Fibroblast of skin of left biceps (primary cell): ENCODE measurements around the gene FILIP1L.
"Not testable (repeated sequence)": the region's sequence is repeated elsewhere in the genome, so short reads cannot be mapped to it uniquely, and the experiment has no call there.

Source experiments
- DNase-seq, 2 experiments: peaks; one replicate each; pipeline ENCODE4 v3.0.0-alpha.2; 2013; ENCODE audit warnings: low read depth in 2 of 2

FILIP1L gene

DNA sequence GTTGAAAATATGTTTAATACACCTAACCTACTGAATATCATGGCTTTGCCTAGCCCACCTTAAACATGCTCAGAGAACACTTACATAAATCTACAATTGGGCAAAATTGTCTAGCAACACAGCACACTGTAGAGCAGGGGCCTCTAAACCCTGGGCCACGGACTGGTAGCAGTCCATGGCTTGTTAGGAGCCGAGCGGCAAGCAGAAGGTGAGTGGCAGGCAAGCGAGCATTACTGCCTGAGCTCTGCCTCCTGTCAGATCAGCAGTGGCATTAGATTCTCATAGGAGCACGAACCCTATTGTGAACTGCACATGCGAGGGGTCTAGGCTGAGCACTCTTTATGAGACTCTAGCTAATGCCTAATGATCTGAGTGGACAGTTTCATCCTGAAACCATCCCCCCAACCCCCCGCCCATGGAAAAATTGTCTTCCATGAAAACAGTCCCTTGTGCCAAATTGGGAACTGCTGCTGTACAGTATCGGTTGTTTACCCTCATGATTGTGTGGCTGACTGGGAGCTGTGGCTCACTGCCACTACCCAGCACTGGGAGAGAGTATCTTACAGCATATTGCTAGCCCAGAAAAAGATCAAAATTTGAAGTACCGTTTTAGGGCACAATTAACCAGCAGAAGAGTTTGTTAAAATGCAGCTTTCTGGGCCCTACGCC lies 270.6 kb downstream of the FILIP1L start:
- DNase-seq = no peak

DNA sequence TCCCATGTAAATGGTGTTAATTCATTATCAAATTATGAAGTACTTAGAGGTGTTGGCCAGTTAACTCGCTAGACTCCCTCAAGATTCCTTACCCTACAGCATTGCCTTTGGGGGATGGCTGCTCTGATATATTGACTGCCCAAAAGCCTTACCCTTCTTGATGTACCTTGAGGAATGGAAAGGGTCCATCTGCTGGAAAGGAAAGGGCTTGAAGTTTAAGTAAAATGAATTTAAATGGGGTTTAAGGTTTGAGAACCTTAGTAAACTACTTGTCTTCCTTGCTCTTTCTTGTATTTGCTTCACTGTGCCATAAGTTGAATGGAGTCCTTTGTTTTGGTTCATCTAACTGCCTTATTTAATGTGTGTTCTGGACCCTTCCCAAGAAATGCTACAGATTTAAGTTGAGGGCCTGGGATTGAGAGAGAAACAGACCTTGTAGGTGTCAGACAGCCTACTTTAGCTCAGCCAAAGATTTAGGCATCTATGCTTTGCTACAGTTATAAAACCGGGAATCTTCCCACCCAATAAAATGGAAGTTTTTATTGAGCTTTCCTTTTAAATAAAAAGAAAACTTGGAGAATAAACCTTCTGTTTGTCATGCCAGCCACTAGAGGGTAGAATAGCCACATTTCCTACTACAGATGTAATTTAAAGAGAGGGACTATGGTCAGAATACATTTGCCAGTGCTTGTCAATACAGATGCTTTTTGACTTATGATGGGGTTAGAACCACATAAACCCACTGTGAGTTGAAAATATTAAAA lies 271.3 kb downstream of the FILIP1L start:
- DNase-seq = no peak

DNA sequence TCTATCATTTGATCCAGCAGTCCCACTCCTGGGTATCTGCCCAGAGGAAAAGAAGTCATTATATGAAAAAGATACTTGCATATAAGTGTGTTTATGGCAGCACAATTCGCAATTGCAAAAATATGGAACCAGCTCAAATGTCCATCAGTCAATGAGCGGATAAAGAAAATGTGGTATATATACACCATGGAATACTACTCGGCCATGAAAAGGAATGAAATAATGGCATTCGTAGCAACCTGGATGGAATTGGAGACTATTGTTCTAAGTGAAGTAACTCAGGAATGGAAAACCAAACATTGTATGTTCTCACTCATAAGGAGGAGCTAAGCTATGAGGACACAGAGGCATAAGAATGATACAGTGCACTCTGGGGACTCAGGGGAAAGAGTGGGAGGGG lies 272.4 kb downstream of the FILIP1L start:
- not testable (repeated sequence) for DNase-seq

DNA sequence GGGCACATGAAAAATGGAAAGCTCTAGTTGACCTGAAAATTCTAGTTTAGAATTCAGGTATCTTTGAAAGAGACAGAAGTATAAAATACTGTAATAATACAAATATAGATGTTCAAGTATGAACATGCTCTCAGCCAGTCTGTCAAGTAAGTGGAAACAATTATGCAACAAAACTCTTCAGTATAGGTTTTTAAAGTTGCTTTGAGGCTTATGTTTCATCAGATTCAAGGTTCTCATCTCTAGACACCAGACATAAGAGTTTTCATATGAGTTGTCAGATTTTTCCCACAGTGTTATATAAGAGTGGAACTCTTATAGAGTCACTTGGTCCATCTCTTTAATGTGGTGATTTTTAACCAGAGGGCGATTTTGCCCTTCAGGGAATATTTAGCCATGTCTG lies 274.7 kb downstream of the FILIP1L start:
- DNase-seq = no peak

DNA sequence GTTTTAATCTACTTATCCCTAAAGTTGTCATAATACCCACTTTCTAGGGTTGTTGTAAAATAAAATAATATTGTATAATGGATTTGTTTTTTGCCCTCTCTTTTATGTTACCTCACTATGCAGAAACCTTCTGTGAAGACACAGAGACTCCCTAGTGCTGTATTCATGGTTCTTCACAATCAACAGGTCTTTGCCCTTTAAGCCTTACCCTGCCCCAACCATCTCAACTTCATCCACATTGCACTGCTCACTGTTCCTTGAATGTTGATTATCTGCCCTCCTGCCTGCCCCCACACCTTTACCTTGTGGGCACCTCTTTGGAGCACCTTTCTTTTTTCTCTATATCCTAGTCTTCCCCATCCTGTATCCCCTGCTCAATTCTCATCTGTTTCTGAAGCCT lies 275.5 kb downstream of the FILIP1L start:
- no peak for DNase-seq

DNA sequence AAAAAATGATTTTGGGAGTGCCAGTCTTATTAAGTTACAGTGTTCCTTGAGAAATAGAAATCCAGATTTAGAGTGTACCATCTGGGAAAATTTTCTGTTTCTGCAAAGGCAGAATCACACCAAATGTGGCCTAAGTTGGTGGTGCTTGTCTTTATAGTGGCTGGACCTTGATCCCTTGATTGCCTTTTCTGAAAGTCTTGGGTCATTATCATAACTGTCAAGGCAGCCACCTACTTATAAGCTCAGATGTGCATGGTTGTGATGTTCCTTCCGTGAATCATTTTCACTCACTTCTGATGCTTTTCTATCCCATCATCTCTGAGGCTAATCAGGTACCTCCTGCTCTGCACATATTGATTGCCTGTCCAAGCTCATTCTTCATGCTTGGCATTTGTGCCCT lies 276.6 kb downstream of the FILIP1L start:
- no peak for DNase-seq

DNA sequence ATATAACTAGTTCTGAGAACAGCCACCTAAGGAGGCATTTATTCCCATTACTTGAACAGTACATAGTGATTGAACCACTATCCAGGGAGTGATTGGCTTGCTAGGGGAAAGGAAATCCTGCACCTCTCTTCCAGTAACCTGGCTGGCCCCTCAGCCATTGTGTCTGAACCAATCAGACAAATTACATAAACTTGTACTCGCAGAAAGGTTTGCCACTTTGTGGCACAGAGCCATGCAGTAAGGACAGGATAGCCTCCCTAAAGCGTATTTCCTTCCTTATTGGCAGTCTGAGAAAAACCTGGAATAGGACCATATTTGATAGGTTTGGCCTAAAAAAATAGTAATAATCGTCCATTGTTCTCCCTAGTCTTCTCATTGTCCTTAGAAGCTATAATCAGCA lies 277.6 kb downstream of the FILIP1L start:
- no peak for DNase-seq

DNA sequence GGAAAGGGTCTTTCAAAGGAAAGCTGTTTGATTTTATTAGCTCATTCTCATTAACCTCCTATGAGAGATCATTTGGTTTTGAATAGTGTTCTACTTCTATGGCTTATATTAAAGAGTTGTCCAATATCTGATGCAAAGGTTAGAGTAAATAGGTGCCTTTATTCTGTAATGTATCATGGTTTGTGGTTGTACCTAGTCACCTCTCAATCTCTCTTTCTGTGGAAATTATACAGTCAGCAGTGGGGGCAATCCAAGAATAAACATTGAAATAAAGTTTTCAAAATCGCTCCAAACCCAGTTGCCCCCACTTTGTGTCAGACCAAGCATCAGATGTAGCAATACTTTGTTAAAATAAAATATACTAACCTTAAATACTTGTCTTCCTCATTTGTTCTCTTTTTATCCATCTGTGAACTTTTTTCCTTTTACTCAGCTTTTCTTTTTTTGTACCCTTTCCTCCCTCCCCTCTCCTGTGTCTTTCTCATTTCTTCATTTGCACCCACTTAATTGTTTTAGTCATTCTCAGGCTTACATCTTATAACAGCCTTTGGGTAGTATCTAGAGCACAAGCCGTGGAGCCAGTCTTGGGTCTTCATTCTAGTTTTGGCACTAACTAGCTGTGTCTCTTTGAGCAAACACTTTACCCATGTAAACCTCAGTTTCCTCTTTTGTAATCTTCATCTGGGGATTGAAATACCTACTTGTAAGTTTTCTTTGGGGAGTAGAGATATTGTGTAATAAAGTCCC lies 279.9 kb downstream of the FILIP1L start:
- DNase-seq = no peak

DNA sequence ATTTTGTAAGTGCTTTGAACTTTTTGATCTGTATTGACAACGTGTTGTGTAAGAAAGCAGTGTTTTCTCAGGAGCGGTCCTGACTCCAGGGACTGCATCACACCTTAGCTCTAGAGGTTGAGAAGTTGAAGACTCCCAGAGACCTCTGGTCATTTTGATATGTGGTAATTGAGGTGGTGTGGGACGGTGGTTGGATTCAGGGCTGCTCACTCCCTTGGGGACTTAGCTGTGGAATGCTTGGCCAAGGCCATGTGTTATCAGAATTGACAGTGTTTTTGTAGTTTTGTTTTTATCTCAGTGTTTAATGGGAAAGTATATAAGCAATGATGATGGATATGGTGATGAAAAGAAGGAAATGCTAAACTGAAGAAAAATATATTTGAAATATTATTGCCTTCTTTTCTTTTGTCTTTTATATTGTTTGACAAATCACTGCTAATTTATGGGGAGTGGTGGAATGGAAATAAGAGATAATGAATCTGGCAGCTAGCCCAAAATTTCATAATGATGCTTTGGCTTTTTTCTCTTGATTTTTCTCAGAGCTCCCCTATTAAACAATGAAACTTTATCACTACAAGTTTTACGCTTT lies 280.6 kb downstream of the FILIP1L start:
- no peak for DNase-seq

DNA sequence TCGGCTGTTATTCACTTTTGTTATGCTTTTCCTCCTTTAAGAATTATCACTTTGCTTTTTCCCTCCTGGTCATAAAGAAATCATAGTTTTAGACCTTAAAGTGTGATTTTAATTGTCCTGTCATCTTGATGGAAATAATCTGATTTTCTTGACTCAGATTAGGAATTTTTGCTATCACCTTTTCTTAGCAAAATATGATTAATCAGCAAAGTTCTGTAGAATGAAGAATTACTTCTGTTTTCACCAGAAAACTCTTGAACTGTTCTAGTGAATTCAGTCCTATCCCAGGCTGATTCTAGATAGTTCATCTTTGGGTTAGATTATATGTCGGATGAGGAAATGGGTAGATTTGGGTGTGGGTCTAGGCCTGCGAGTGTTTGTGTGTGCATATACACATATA lies 284.5 kb downstream of the FILIP1L start:
- DNase-seq = no peak

DNA sequence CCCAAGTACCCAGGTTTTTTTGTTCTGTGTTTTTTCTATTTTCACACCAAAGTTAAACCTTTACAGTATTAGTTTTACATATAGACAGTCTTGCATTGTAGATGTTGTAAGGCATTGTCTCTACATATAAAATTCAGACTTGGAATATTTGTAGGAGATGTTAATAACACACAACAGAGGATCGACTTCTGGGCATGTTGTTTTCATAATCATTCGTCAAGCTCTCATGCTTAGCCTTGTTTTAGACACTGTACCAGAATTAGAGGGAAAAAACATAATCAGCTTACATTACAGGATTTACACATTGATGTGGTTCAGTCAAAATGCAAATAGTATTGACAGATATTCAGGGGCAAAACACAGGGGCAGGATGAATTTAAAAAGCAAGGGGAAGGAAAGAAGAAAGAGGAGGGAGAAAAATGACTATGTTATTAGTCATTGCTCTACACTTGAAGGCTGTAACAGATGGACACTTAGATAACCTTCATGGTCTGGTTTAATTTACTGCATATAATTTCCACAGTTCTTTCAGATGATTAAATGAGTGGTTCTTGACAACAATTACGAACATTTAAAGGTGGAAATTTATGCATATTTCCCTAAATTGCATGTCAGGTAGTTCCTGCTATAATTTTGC lies 289.2 kb downstream of the FILIP1L start:
- DNase-seq = no peak

DNA sequence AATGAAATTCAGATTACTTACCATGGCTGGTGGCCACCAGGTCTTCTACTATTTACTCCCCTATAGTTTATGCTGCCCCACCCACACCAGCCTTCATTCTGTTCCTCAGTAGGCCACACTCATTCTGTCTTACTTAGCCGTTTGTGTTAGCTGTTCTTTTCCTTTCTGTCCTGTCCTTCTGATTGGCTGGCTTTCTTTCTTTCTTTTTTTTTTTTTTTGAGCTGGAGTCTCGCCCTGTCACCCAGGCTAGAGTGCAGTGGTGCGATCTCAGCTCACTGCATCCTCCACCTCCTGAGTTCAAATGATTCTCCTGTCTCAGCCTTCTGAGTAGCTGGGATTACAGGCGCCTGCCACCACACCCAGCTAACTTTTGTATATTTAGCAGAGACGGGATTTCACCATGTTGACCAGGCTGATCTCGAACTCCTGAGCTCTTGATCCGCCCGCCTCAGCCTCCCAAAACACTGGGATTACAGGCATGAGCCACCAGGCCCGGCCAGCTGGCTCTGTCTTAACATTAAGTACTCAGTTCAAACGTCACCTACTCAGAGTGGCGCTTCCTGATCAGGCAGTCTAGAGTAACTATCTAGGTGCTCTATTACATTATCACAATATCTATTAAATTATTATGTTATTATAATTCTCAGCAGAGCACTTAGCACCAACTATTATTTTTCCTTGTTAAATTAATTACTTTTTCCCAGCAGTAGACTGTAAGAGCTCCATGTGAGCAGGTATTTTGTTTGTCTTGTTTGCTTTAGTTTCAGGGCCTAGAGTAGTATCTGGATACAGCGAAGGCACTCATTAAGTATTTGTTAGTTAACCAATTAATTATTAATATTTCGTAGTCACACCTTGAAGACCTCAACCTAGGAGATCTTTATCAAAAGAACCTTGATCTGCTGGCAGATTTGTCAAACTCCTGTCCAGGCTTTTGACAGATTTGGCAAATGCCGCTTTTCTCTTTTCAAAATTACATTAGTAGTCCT lies 290.3 kb downstream of the FILIP1L start:
- DNase-seq = no peak

DNA sequence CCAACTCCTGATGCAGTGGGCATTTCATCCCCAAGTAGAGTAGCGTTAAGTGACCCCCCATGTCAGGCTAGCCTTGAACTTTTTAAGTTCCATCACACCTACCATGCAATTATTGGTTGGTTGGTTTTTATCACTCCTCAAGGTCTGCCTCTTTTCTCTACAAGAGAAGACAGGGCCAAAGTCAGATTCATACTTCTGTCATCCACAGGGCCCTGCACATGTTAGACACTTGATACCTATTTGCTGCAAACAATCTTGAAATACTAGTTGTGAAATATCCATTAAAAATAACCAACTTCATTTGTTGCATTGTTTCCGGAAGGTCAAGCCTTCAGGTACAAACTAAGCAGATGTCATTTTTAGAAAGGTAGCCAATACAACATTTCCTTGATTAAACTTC lies 295.5 kb downstream of the FILIP1L start:
- no peak for DNase-seq

DNA sequence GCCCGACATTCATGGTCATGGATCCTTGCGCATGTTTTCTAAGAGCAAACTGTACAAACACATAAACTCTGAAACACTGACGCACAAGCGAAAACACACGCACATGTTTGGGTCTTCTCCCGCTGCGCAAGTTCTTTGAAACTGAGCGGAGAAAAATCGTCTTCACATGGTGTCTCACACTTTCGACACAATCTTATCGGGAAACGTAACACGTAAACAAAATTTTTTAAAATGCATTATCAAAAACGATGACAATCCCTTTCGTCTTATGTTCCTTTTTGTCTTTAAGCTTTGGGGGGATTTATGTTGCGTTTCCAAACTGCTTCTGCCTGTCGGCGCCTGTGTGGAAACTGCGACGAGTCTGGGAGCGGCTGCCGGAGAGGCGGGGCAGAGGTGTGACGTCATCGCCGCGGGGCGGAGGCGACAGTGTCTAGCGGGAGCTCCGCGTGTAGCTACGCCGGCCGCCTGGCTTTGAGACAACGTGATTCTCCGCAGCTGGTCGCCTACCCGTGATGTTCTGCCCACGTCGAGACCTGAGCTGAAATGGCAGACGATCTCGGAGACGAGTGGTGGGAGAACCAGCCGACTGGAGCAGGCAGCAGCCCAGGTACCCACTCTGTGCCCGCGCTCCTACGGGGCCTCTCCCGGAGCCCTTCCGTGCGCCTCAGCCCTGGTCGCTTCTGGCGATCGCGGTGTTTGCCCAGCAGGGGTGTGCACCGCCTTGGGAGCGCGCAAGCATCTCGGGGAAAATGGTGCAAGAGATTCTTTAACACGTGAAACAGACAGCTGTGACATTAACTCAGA lies 296.7 kb downstream of the FILIP1L start, which contains the start of gene CMSS1:
CMSS1 (plus strand) TSS at position 426 of the 804 bp plus-strand sequence.
- peak; percentile 75 to 79 for DNase-seq

DNA sequence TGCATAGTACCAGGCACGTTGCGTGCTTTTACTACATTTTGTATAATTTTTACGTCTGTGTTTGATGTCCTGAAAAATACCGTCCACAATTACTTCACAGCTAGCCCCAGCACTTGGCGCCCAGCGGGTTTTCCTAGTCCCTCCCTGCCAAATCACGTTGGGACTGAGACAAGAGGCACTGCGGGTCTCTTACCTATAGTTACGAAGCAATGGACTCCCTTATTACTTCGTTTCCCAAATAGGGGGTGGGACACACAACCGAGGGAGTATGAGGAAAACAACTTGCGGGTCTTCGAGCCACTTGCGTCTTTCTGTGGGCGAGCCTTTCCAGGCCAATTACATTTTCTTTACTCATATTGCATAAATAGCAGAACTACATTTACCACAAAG lies 297.3 kb downstream of the FILIP1L start:
- DNase-seq = no peak

DNA sequence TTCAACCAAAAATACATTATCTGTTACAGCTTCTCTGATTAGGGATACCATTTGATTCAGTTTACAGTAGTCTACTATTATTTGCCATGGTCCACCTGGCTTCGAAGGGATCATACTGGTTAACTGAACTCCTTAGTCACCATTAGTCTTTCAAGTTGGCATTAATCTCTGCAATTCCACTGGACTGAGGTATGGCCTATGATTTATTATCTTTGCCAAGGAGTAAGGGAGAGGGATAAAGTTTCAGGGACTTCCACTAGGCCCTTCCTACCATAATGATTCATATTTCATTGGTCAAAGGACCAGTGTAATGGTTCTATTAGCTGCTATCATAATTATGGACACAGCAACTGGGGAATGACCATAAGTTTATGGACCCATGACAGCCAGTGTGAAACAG lies 303.9 kb downstream of the FILIP1L start:
- DNase-seq = no peak

DNA sequence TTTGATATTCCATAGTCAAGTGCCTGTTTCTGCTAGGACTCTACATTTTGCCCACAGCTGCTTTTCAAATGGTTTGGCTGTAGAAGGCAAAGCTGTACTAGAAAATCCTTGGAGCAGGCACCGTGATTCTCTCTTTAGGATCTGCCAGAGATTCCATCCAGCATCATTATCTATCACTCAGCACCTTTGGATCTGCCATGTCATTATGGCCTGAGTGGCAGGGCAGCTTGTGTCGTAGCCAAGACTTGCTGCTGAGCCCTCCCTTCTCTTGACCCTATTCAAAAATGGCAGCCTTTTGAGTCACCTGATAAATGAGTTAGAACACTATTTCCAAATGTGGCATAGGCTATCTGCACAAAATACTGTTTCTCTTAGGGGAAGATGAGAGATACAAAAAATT lies 304.7 kb downstream of the FILIP1L start:
- no peak for DNase-seq

DNA sequence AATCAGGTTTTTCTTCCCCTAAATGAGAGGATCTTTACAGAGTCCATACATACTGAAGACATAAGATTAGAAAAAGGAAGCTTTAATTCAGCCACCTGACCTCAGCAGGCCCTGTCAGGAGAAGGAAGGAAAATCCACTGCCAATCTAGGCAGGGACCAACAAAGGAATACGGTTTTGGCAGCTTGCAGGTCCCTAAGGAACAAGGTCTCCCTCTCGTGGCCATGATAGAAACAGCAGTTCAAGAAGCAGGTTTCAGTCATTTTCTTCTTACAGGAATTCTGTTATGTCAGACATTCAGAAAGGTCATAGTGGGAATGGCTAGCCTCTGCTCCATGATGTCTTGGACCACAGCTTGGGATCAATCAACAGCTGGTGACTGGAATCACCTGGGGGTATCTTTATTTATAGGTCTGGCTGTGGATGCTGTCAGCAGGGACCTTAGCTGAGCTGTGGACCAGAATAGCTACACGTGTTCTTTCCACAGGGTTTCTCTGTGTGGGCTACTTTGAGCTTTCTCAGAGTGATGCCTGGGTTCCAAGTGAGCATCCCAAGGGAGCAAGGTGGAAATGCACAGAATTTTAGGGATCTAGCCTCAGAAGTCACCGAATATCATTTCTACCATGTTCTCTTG lies 306.0 kb downstream of the FILIP1L start:
- peak; percentile 38 to 48 for DNase-seq

DNA sequence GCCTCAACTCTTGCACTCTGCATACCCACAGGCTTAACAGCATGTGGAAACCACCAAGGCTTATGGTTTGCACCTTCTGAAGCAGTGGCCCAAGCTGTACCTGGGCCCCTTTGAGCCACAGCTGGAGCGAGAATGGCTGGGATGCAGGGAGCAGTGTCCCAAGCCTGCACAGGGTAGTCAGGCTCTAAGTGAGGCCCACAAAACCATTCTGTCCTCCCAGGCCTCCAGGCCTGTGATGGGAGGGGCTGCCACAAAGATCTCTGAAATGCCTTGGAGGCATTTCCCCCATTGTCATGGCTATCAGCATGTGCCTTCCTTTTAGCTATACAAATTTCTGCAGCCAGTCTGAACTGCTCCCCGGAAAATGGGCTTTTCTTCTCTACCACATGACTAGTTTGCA lies 309.1 kb downstream of the FILIP1L start:
- DNase-seq = no peak
